Activated CD4-positive, alpha-beta T cell treated with anti-CD3 and anti-CD28 coated beads, Interleukin-2, amount 50 U/mL, for 16 hours (primary cell): ENCODE measurements around the gene XIRP1.

ENCODE experiments used
- DNase-seq: peaks from one replicate; pipeline ENCODE4 v3.0.0-alpha.2; 2020

XIRP1 gene

DNA sequence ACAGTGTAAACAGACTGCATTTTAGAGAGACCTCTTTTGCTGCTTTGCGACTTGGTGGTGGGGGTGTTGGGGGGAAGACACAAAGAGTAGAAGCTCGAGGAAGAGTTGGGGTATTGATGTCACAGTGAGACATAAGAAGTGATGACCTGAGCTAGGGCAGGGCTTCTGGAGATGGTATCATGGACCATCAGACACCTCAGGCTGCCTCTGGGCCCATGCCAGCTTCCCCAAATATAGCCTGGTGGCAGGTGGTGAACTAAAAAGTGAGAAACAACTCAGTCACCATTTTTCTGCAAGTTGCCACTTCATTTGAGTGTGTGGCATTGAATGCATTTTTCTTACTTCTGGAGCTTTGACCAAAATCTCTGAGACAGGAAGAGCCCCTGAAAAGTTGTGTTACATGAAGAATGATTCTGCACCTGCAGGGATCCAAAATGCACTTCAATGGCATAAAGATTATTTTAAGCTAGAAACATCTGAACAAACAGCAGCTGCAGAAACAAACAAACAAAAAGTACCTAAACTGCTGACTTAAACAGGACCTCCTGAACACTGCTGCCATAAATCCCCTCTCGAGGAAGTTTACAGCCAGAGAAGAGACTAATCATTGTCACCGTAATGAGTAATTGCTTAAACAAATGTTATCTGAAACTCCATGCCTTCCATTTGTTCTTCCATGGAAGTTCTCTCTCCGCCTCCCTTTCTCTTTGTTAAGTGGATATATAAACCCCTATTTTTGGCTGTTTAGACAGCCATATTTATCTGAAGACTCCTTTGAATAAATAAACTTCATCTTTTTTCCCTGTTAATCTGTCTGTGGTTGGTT, 15.2 kb upstream of the XIRP1 start:
- no peak for DNase-seq

GRCh38 chr3:39205919-39206516, 13.6 kb upstream of the XIRP1 start:
- DNase-seq, result no peak

DNA sequence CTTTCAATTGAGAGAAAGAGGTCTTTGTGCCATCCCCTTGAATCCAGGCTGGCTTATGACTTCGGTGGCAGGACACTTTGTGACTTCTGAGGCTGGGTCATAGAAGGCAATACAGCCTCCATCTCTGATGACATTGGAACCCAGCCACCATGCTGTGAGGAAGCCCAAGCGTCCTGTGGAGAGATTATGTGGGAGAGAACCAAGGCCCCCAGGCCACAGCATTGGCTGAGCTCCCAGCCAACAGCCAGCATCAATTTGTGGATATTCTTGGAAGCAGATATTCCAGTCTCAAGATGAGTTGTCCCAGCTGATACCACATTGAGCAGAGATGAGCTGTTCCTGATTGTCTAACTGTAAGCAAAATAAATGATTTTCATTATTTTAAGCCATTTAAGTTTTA, 12.7 kb upstream of the XIRP1 start:
- DNase-seq, result no peak

- no peak for DNase-seq
Measured at GRCh38 chr3:39203860-39204259, 11.5 kb upstream of the XIRP1 start.

GRCh38 chr3:39203402-39203801, 11.0 kb upstream of the XIRP1 start:
- no peak for DNase-seq

GRCh38 chr3:39202094-39202493, 9.7 kb upstream of the XIRP1 start:
- no peak for DNase-seq

DNA sequence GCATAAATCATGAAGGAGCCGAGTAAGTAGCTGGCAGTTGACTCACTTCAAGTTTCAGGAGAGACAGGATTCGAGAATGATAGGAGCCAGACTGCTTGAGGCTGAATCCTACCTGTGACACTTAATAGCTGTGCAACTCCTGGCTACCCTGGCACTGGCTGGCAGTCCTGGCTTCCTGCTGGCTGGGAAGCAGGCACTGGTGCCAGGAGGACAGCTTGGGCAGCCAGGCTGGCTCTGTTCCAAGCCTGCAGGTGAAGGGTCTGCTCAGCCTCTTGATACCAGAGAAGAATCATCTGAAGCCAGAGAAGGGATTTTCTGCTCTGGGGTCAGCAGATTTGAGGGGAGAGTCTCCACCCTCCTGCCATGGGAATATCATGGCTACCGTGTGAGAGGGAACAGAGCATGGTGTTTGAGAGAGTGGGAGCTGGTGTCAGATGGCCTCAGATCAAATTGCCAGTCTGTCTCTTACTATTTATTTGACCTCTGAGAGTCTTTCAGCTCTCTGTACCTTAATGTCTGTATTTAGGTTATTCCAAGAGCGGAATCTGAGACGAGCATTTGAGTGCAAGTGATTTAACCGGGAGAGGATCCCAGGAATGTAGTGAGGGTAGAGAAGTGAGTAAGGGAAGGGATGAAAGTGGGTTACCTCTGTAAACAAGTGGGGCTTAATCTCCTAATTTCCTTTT, 4.4 kb upstream of the XIRP1 start:
- no peak for DNase-seq

- no peak for DNase-seq
Measured at GRCh38 chr3:39196034-39196433, 3.6 kb upstream of the XIRP1 start.

DNA sequence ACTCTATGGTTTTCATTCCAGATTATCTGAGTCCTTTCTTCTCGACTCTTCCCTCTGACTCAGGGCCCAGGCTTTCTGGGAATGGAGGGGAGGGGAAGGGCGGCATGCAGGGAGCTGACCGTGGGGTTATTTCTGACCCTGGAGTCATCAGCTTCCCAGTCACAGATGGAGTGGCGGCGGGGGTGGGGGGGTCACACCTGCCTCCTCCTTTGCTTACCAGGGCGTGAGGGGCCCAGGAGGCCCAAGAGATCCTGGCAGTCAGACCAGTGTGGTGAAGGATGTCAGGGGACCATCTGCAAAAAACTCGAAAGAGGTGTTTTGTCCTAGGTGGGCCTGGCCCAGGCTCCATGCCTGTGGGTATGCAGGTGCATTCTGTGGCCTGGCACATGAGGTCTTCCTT, 996 bp upstream of the XIRP1 start:
- no peak for DNase-seq

DNA sequence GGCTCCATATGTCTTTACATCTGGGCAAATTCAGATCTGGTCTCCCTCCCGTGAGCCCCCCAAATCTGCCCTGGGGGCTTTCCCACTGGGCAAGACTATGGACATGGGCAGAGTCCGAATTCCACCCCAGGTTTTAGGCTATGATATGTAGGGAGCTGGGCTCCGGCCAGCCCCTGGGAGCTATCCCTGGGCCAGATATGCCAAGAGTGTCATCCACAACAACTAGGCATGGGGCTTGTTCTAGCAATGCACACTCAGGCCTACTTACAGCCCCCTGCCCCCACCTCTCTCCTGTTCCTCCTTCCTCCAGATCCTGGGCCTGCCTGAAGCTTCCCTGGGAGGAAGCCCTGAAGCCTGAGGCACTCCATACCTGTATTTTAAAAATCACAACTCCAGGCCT, 622 bp downstream of the XIRP1 start:
- DNase-seq, result no peak

DNA sequence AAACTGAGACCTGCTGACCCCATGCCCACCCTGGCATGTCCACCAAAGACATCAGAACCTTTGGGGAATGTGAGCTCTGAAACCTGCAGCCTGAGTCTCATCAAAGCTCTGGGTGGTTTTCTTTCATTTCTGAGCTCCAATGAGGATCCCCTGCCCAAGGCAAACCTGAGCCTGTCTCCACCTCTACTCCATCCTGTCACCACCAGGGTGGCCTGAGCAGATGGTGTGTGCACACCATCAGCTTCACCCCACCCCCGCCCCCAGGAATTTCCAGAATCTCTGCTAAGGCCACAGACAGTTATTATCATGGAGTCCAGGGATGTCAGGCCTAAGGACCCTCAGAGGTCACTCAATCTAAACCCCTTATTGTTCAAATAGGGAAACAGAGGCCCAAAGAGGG, 1.3 kb downstream of the XIRP1 start:
- no peak for DNase-seq

GRCh38 chr3:39190281-39191025, 1.9 kb downstream of the XIRP1 start:
- DNase-seq, result no peak

- DNase-seq, result peak; percentile 60
Measured at GRCh38 chr3:39189959-39190269, 2.5 kb downstream of the XIRP1 start.

DNA sequence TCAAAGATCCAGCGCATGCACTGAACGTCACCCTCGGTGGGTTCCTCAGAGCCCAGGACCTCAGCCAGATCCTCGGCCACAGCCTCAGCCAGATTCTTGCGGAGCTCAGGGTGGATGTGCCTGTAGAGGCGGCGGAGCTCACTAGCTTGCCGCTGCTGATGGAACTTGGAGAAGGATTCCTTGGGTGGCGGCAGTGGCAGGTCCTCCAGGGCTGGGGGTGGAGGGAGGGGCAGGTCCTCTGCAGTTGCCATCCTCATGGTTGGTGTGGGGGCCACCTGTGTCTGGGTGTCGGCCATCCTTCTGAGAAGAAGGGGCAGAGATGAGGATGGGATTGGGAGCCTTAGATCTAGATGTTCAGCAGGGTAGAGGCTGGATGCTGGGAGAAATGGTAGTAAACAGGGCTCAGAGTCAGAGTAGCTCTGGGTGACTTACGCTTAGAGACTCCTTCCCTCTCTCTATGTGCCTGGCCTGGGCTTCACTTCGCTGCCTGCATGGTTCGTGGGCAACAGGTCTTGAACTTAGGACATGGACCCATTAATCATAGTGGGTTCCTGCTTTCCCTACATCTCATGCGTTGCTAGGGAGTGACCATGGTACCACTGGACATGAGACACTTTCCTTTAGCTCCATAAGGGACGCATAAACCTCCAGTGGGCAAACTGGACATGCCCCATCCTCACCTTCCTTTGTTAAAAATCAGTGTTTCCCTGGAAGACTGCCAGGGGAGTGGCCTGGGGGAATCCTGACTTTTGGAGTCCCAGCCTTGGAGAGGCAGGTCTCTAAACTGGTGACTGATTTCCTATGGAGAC, 3.0 kb downstream of the XIRP1 start:
- DNase-seq, result no peak

GRCh38 chr3:39188271-39189149, 3.9 kb downstream of the XIRP1 start:
- no peak for DNase-seq

- no peak for DNase-seq
Measured at GRCh38 chr3:39187372-39188155, 4.8 kb downstream of the XIRP1 start.

- no peak for DNase-seq
Measured at GRCh38 chr3:39186692-39187151, 5.7 kb downstream of the XIRP1 start.

- DNase-seq, result no peak
Measured at GRCh38 chr3:39185959-39186691, 6.3 kb downstream of the XIRP1 start.

GRCh38 chr3:39185326-39185958, 7.0 kb downstream of the XIRP1 start:
- no peak for DNase-seq

DNA sequence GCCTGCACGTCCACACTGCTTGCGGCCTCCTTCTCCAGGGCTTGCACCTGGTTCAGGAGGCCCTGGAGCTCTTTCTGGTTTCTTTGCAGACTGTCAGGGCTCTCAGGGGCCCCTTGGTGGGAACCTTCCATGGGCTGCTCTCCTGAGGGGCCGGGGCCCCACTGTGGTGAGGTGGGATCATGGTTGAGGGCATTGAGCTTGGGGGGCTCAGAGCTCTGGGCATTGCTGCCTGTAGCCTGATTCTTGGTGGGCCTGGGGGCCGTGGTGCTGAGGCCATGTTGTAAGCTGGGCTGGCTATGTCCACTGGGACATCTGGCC, 7.5 kb downstream of the XIRP1 start:
- DNase-seq, result no peak
